GM12878 (cell line): ENCODE data around the gene GFRA4. TPM values are rescaled to one million over a fixed set of nuclear protein-coding genes. Genes with fewer than 3 reads are reported as not detected.

ENCODE experiments used
- ATAC-seq: fragments of 200-7000 bp; cut with Tn5 transposase; 3 replicates; pipeline ENCODE4 v1.9.1; 2020; ENCODE audit warnings: mild to moderate bottlenecking, moderate library complexity
- BruUV-seq: library from RNA; stranded (reverse); fragments of 400-500 nt; replicated peaks from 2 replicates; lab custom pipeline; 2021; lab: Mats Ljungman, UMichigan
- CTCF ChIA-PET: fragments of 300-600 bp; sonication (Branson Sonifier 250); formaldehyde crosslinking; extraction: SDS; loops from one replicate; lab custom pipeline; 2021; ENCODE audit warnings: inconsistent platforms; lab: Yijun Ruan, JAX
- POLR2A ChIA-PET: fragments of 350-600 bp; formaldehyde crosslinking; extraction: SDS; loops from one replicate; lab custom pipeline; 2021; ENCODE audit warnings: inconsistent platforms; lab: Charles Lee
- RAD21 ChIA-PET: fragments of 300-600 bp; sonication (Branson Sonifier 250); formaldehyde crosslinking; loops from one replicate; lab custom pipeline; 2023; ENCODE audit warnings: antibody characterized with exemption; ENCODE audit not compliant: unreplicated experiment; lab: Charles Lee
- SMC1A ChIA-PET: fragments of 300-600 bp; sonication (Branson Sonifier 250); formaldehyde crosslinking; loops from one replicate; lab custom pipeline; 2023; ENCODE audit not compliant: unreplicated experiment, uncharacterized antibody; lab: Charles Lee
- DNase-seq: peaks from one replicate; pipeline ENCODE4 v3.0.0-alpha.2; 2011; ENCODE audit warnings: low read depth, low spot score
- FAIRE-seq: peaks from 3 replicates; lab custom pipeline; 2011; peaks lifted over from hg19 to GRCh38; lab: Jason Lieb, UNC
- H2AFZ ChIP-seq: 2 replicates; pipeline ENCODE4 v1.6.0; 2011; ENCODE audit warnings: low read depth, low read length, control low read depth; ENCODE audit not compliant: control insufficient read depth
- H3K27ac ChIP-seq: 2 replicates; pipeline ENCODE4 v1.5.1; 2011; ENCODE audit warnings: control low read depth; ENCODE audit not compliant: control insufficient read depth, insufficient read depth
- H3K27me3 ChIP-seq, 2 experiments: replicated peaks in 1 of 2; 2 replicates each; pipeline versions ENCODE4 v1.6.0 to v1.6.1; 2011; ENCODE audit warnings: low read length in 1 of 2; ENCODE audit not compliant: control insufficient read depth in 2 of 2, insufficient read depth in 2 of 2
- H3K36me3 ChIP-seq, 2 experiments: 2 replicates each; pipeline ENCODE4 v1.5.1; 2011; ENCODE audit warnings: low read length in 1 of 2; ENCODE audit not compliant: control insufficient read depth in 2 of 2, insufficient read depth in 2 of 2
- H3K4me1 ChIP-seq: 2 replicates; pipeline ENCODE4 v1.6.1; 2011; ENCODE audit warnings: mild to moderate bottlenecking, low read length, moderate library complexity, mixed read lengths; ENCODE audit not compliant: control insufficient read depth, insufficient read depth
- H3K4me2 ChIP-seq: 2 replicates; pipeline ENCODE4 v1.6.0; 2011; ENCODE audit warnings: control low read depth; ENCODE audit not compliant: control insufficient read depth, insufficient read depth
- H3K4me3 ChIP-seq: fragments of 200-600 bp; sonication (generic); 2 replicates; pipeline ENCODE4 v1.5.1; 2016
- H3K79me2 ChIP-seq: 2 replicates; pipeline ENCODE4 v1.6.0; 2011; ENCODE audit warnings: low read length; ENCODE audit not compliant: control insufficient read depth, insufficient read depth
- H3K9ac ChIP-seq: 2 replicates; pipeline ENCODE4 v1.8.0; 2011; ENCODE audit warnings: low read length, control low read depth, mixed read lengths; ENCODE audit not compliant: control insufficient read depth, insufficient read depth
- H3K9me3 ChIP-seq: replicated peaks from 3 replicates; pipeline ENCODE4 v1.5.1; 2011; ENCODE audit warnings: mild to moderate bottlenecking, low read length; ENCODE audit not compliant: control insufficient read depth, insufficient read depth
- H4K20me1 ChIP-seq: 2 replicates; pipeline ENCODE4 v1.6.0; 2011; ENCODE audit not compliant: control insufficient read depth, insufficient read depth
- BHLHE40 ChIP-seq, 2 experiments: fragments of 450-650 bp in 1 of 2; IDR thresholded peaks; 2 replicates each; pipeline ENCODE4 v1.6.1; 2011 to 2017; ENCODE audit warnings: low read depth in 2 of 2, borderline replicate concordance in 1 of 2, improper control_type of control experiment in 1 of 2, low read length in 1 of 2, mild to moderate bottlenecking in 1 of 2
- EGR1 ChIP-seq, 2 experiments: IDR thresholded peaks; 1 replicate in 1 of 2; 2 replicates in 1 of 2; pipeline ENCODE4 v1.6.1; 2011 to 2012; ENCODE audit warnings: low read depth in 2 of 2, low read length in 2 of 2, borderline replicate concordance in 1 of 2, mild to moderate bottlenecking in 1 of 2, moderate library complexity in 1 of 2
- HDAC6 ChIP-seq: fragments of 200-600 bp; sonication (generic); IDR thresholded peaks from one replicate; pipeline ENCODE4 v1.8.0; 2017; ENCODE audit warnings: antibody characterized with exemption; ENCODE audit not compliant: unreplicated experiment
- IKZF2 ChIP-seq, 2 experiments: fragments of 450-650 bp; IDR thresholded peaks; 2 replicates each; pipeline ENCODE4 v1.6.1; 2017; ENCODE audit warnings: mild to moderate bottlenecking in 2 of 2, moderate library complexity in 2 of 2
- JUNB ChIP-seq: IDR thresholded peaks from 2 replicates; pipeline ENCODE4 v1.6.1; 2016; ENCODE audit warnings: antibody characterized with exemption, mild to moderate bottlenecking
- JUND ChIP-seq: IDR thresholded peaks from 2 replicates; pipeline ENCODE4 v1.6.1; 2012; ENCODE audit warnings: low read depth, mild to moderate bottlenecking, low read length, improper control_type of control experiment, moderate library complexity
- LARP7 ChIP-seq: fragments of 450-650 bp; IDR thresholded peaks from 2 replicates; pipeline ENCODE4 v1.6.1; 2017; ENCODE audit warnings: mild to moderate bottlenecking
- MYC ChIP-seq: IDR thresholded peaks from 2 replicates; pipeline ENCODE4 v1.6.1; 2011; ENCODE audit warnings: mild to moderate bottlenecking, low read length, moderate library complexity, inconsistent platforms; ENCODE audit not compliant: insufficient read depth, insufficient replicate concordance, insufficient read length, severe bottlenecking
- NFIC ChIP-seq: IDR thresholded peaks from 2 replicates; pipeline ENCODE4 v1.6.1; 2012; ENCODE audit warnings: low read depth, mild to moderate bottlenecking, inconsistent platforms, low read length, moderate library complexity
- NFYB ChIP-seq: IDR thresholded peaks from 2 replicates; pipeline ENCODE4 v1.6.1; 2011; ENCODE audit warnings: low read depth, mild to moderate bottlenecking, low read length, improper control_type of control experiment, moderate library complexity; ENCODE audit not compliant: insufficient read depth
- POU2F2 ChIP-seq: IDR thresholded peaks from 3 replicates; pipeline ENCODE4 v1.6.1; 2011; ENCODE audit warnings: low read depth, mild to moderate bottlenecking, low read length, borderline replicate concordance
- RB1 ChIP-seq: fragments of 450-650 bp; formaldehyde crosslinking; IDR thresholded peaks from 2 replicates; pipeline ENCODE4 v1.6.1; 2017; ENCODE audit warnings: mild to moderate bottlenecking, borderline replicate concordance
- SIN3A ChIP-seq: IDR thresholded peaks from 2 replicates; pipeline ENCODE4 v1.6.1; 2012; ENCODE audit warnings: low read depth, low read length, improper control_type of control experiment
- SREBF1 ChIP-seq: IDR thresholded peaks from 2 replicates; pipeline ENCODE4 v1.6.1; 2012; ENCODE audit warnings: mild to moderate bottlenecking, low read length
- TCF7 ChIP-seq: IDR thresholded peaks from 2 replicates; pipeline ENCODE4 v1.6.1; 2014; ENCODE audit warnings: antibody characterized with exemption, borderline replicate concordance
- ZBED1 ChIP-seq: IDR thresholded peaks from 2 replicates; pipeline ENCODE4 v1.6.1; 2016; ENCODE audit warnings: borderline replicate concordance
- WGBS: methylation state at CpG from one replicate; pipeline ENCODE4 v1.1.6; 2016; ENCODE audit warnings: low lambda C conversion rate; ENCODE audit not compliant: insufficient replicate concordance, insufficient coverage; ENCODE audit errors: missing lambda C conversion rate; 5-methylcytosine and 5-hydroxymethylcytosine counted together
- in situ Hi-C: fragments of 300-500 bp; cut with MboI; formaldehyde crosslinking; loops from 9 replicates; pipeline ENCODE4 v1.14.3; 2018; ENCODE audit warnings: mixed read lengths
- intact Hi-C: fragments of 100-400 bp; cut with micrococcal nuclease; formaldehyde crosslinking; loops from one replicate; pipeline ENCODE4 v1.14.2; 2022; ENCODE audit not compliant: unreplicated experiment
- polyA plus RNA-seq, 11 experiments: library from polyadenylated mRNA; depleted of rRNA in 4 of 11; unstranded in 6 of 11; stranded (reverse) in 5 of 11; fragments of >200 nt; fragmentation: Nextera tagmentation in 4 of 11; fragmentation: Illumina TruSeq in 1 of 11; extraction: Ambion mirVana in 4 of 11; extraction: Trizol in 1 of 11; gene quantifications; 1 replicate in 1 of 11; 2 replicates in 10 of 11; pipeline versions ENCODE4 v1.2.1 to v1.2.3, GENCODE V29; 2011 to 2016; ENCODE audit warnings: inconsistent platforms in 2 of 11, missing spikeins in 2 of 11, low read depth in 1 of 11
- total RNA-seq, 4 experiments: library from RNA; depleted of rRNA in 3 of 4; stranded (reverse); fragments of >200 nt in 3 of 4; fragmentation: Illumina TruSeq in 1 of 4; extraction: Trizol in 1 of 4; gene quantifications; 2 replicates each; pipeline versions ENCODE4 v1.2.1 to v1.2.3, GENCODE V29; 2013 to 2021
- TF ChIP-seq, protein P1 (sequence below): IDR thresholded peaks from 2 replicates; pipeline ENCODE4 v1.6.1; 2012; ENCODE audit warnings: low read depth, low read length, improper control_type of control experiment
- TF ChIP-seq, protein P2 (sequence below): fragments of 150-350 bp; IDR thresholded peaks from 2 replicates; pipeline ENCODE4 v1.6.1; 2014; ENCODE audit warnings: mild to moderate bottlenecking, low read depth, low read length
- TF ChIP-seq, protein P3 (sequence below): fragments of 450-650 bp; conservative IDR thresholded peaks from 2 replicates; pipeline ENCODE4 v1.6.1; 2017; ENCODE audit warnings: mild to moderate bottlenecking, moderate library complexity

GFRA4 gene
- total and polyA plus RNA-seq, 10 of the 15 experiments (the other 5 are each of a cell fraction or from before 2014, with no cell fraction given): 0.04 TPM; not detected in 9

DNA sequence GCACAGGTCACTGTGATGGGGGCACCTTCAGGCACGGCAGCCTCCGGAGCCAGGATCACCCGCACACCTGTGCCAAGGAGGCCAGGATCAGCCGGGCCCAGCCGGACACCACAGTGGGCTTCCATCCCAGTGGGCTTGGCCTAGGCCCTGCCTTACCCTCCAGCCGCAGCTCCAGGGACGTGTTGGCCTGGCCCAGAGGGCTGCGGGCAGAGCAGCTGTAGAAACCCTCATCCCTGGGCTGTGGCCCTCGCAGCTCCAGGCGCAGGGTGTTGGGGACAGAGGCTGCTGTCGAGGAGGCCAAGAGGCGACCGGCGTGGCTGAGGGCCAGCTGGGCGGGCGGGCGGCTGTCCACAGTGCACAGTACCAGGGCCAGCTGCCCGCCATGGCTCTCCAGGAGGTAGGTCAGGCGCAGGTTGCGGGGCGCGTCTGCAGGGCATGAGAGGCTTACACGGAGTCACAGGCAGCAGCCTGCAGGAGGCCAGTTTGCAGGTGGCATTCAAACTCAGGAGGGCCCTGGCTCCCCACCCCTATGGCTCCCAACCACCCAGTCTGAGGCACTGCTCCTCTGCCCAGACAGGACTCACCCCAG lies 29.6 kb upstream of the GFRA4 start:
- H3K27me3 ChIP-seq: no peaks in the 10 kb centered on the region; a peak in 1 of 4 replicates
- no peak overlapping the region for H3K9ac ChIP-seq
- intact Hi-C loops: no loop called here
- CTCF ChIA-PET: interaction anchor here (1.1 kb wide), 1 partner anchor 17 kb away, joined by 3 read pairs; no protein-coding TSS in a partner anchor
- no peak overlapping the region for H3K4me2 ChIP-seq
- FAIRE-seq (no peak), DNase-seq (no peak), ATAC-seq (no peak)
- in situ Hi-C loops: no loop called here
- SMC1A ChIA-PET: no interaction called here
- H4K20me1 ChIP-seq: no peaks in the 10 kb centered on the region
- POLR2A ChIA-PET: no interaction called here
- H3K4me1 ChIP-seq: no peaks in the 10 kb centered on the region
- no peak overlapping the region for H3K27ac ChIP-seq
- 52% methylated on average over 23 of the region's 23 CpGs for WGBS
- BruUV-seq: no TSS peak
- no peak overlapping the region for H3K4me3 ChIP-seq
- H3K79me2 ChIP-seq: no peaks in the 10 kb centered on the region
- RAD21 ChIA-PET: no interaction called here
- H3K9me3 ChIP-seq: peaks cover 1% of the 10 kb centered on the region; the same call in 1 of the 3 replicates
- TF ChIP-seq JUNB (no peak), SIN3A (no peak), TCF7 (no peak), JUND (no peak), EGR1 (IDR thresholded peaks at IDR 0.05; ENCODE audit: borderline replicate concordance in 1 of 2, low read depth in 2 of 2, low read length in 2 of 2) (no peak), RB1 (no peak), MYC (no peak), NFYB (no peak), NFIC (no peak), ZBED1 (no peak), BHLHE40 (IDR thresholded peaks at IDR 0.05; ENCODE audit: borderline replicate concordance in 1 of 2, low read depth in 2 of 2, low read length in 1 of 2) (no peak), LARP7 (no peak), IKZF2 (IDR thresholded peaks at IDR 0.05) (no peak), SREBF1 (no peak), POU2F2 (no peak), HDAC6 (no peak)
- TF ChIP-seq, protein P1, sequence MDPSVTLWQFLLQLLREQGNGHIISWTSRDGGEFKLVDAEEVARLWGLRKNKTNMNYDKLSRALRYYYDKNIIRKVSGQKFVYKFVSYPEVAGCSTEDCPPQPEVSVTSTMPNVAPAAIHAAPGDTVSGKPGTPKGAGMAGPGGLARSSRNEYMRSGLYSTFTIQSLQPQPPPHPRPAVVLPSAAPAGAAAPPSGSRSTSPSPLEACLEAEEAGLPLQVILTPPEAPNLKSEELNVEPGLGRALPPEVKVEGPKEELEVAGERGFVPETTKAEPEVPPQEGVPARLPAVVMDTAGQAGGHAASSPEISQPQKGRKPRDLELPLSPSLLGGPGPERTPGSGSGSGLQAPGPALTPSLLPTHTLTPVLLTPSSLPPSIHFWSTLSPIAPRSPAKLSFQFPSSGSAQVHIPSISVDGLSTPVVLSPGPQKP: no peak
- TF ChIP-seq, protein P2, sequence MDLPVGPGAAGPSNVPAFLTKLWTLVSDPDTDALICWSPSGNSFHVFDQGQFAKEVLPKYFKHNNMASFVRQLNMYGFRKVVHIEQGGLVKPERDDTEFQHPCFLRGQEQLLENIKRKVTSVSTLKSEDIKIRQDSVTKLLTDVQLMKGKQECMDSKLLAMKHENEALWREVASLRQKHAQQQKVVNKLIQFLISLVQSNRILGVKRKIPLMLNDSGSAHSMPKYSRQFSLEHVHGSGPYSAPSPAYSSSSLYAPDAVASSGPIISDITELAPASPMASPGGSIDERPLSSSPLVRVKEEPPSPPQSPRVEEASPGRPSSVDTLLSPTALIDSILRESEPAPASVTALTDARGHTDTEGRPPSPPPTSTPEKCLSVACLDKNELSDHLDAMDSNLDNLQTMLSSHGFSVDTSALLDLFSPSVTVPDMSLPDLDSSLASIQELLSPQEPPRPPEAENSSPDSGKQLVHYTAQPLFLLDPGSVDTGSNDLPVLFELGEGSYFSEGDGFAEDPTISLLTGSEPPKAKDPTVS: no peak
- TF ChIP-seq, protein P3, sequence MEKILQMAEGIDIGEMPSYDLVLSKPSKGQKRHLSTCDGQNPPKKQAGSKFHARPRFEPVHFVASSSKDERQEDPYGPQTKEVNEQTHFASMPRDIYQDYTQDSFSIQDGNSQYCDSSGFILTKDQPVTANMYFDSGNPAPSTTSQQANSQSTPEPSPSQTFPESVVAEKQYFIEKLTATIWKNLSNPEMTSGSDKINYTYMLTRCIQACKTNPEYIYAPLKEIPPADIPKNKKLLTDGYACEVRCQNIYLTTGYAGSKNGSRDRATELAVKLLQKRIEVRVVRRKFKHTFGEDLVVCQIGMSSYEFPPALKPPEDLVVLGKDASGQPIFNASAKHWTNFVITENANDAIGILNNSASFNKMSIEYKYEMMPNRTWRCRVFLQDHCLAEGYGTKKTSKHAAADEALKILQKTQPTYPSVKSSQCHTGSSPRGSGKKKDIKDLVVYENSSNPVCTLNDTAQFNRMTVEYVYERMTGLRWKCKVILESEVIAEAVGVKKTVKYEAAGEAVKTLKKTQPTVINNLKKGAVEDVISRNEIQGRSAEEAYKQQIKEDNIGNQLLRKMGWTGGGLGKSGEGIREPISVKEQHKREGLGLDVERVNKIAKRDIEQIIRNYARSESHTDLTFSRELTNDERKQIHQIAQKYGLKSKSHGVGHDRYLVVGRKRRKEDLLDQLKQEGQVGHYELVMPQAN: no peak
- no peaks in the 10 kb centered on the region for H3K36me3 ChIP-seq
- no peak overlapping the region for H2AFZ ChIP-seq
